T follicular helper cell (primary cell): Measurements from ENCODE around the gene MECR.

ENCODE experiments used
- DNase-seq: peaks from one replicate; pipeline ENCODE4 v3.0.0-alpha.2; 2020; ENCODE audit warnings: low read depth

The MECR gene

DNA sequence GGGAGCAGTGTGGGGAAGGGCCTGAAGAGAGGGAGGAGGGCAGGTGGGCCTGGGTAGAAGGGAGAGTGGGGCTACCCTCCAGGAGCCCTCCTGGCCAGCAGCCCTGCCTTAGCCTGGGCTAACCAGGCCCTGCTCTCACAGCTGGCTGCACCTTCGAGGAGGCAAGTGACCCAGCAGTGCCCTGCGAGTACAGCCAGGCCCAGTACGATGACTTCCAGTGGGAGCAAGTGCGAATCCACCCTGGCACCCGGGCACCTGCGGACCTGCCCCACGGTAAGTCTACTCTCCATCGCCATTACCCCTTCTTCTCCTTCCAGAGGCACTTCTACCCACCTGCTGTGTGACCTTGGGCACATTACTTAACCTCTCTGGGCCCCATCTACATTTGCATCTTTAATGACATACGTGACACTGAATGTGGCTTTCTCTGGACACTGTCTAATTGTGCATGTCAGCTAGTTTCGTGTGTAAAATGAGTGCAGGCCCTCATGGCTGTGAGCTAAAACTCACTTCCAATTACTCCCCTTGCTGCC is 24.5 kb upstream of the MECR start:
- no peak for DNase-seq

- no peak for DNase-seq
These were observed 23.6 kb upstream of the MECR start for GRCh38 chr1:29254346-29254745.

DNA sequence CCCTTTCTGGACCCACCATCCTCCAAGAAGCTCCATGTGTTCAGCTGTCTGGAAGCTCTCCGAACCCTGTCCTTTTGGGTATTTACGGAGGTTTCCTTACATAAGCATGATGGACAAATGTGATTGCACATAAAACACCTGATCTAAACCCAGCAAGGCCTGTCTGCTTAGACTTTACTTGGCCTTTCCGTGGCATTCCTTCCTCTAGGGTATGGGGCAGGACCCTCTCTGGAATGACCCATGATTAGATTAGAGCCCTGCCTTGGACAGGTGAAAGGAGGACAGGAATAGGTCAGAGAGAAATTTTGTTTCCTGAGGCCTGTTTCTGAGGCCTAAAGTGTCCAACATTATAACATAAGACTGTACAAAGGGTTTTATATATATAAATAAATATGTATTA is 22.4 kb upstream of the MECR start:
- DNase-seq = no peak

GRCh38 chr1:29251164-29252124 is 20.7 kb upstream of the MECR start:
- no peak for DNase-seq

- DNase-seq = no peak
These were observed 19.3 kb upstream of the MECR start for GRCh38 chr1:29249951-29250581.

- DNase-seq = no peak
These were observed 18.5 kb upstream of the MECR start for GRCh38 chr1:29249170-29249691.

DNA sequence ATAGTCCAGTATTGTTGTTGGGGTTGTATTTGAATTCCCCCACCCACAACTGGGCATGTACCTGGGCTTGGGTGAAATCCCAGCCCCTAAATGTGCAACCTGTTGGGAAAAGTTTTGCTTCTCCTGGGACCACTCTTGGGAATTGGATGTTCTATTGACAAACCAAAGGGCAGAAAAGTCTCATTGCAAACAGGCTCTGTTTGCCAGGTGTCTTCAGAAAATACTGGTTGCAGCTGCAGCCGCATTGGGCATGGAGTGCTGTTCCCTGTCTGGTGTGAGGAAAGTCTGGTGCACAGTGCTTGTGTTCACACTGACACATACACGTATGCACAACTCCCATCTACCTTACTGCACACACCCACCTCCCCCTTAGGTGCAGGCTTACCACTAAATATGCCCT is 17.7 kb upstream of the MECR start:
- no peak for DNase-seq

DNA sequence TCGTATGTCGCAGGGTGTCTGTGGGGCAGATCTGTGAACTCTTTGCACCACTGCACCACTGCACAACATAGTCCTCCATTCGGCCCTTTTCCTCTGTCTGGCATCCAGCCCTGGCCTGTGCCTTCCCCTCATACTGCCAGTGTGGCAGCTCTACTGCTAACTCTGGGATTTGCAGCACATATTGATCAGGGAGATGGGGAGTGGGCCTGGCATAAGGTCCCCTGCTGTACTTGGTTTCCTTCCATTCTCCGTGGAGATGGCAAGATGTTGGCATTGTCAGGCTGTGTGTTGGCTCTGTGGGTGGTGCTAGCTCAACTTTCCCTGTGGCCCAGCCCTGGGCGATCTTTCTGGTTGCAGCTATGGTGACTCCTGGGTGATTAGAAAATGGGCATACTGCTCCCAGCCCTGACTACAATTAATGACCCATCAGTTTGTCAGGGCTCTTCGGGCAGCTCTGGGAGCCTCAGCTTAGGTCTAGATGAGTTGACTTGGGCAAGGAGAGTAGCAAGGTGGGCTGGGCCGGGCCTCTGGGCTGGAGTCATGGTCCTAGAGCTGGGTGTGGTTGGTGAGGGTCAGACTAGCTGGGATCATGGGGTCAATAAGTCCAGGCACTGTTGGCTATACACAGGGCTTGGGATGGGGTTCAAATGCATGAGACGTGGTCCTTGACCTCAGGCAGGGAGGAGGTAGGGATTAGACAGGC is 17.0 kb upstream of the MECR start:
- no peak for DNase-seq

GRCh38 chr1:29247044-29247443 is 16.3 kb upstream of the MECR start:
- no peak for DNase-seq

DNA sequence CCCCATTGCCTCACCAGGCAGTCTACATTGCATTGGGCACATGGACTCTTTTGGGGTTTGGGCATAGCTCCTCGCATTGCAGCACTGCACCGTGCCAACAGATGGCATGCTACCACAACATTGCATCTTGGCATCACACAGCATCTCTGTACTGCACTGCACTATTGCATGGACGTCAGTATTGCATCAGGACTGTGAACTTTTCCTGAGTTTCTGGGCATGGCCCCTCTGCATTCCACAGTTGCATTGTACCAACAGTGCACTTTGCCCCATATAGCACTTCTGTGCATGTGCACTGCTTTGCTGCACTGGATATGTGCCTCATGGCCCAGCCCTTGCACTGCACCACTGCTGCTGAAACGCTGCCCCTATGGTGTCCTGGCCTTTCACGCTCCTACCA is 15.1 kb upstream of the MECR start:
- no peak for DNase-seq

- DNase-seq = no peak
These were observed 14.5 kb upstream of the MECR start for GRCh38 chr1:29245261-29245660.

- DNase-seq = no peak
These were observed 13.1 kb upstream of the MECR start for GRCh38 chr1:29243871-29244200.

- DNase-seq = no peak
These were observed 12.5 kb upstream of the MECR start for GRCh38 chr1:29243023-29243870.

DNA sequence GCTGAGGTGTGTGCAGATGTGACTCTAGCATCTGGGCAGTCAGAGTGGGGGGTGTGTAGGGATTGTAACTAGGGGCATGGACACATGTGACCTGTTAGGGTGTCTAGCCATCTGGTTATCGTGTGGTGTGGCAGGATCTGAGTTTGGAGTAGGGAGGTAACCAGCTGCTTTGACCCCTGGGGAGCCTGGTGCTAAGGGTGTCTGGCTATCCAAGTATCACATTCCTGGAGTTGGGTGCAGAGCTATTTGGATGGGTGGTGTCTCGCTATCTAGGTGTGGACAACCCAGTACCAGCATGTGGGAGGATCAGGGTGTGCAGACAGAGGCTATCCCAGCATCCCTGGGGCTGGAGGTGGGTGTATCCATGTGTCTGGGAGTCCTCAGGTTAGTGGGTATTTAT is 10.3 kb upstream of the MECR start:
- DNase-seq = no peak

DNA sequence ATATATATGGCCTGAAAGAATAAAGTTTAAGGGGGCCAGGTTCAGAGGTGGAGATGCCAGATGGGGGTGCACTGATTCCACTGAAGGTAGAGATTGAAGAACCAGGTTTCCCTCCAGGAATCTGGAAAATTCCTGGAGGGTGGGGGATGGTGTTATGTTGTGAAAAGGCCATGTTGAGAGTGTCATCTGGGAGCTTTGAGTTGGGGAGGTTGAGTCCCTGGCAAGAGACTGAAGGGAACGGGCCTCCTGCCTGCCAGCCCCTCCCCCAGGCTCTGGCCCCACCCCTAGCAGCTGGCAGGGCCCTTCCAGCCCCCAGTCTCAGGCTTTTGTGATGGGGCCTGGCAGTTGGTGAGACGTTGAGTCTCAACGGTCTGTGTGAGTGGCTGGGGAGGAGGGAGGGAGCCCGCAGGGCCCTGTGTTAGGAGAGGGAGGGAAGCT is 9.7 kb upstream of the MECR start:
- DNase-seq = no peak

DNA sequence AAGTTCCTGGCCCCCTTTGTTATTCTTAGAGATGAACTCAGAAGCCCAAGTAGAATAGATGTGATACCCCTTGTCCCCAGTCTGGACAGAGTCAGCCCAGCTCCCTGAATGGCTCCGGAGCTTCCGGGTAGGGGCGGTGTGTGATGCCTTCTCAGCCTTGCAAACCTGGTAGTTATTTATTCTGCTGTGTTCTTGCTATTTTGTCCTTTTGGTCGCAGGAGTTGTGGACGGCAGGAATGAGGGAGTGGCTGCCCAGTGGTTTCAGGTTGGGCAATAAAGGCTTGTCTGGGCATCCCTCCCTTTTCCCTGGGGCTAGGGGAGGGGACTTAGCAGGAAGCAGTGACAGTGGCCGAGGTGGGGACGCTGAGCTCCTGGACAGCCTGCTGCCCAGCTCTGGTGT is 8.4 kb upstream of the MECR start:
- DNase-seq = no peak

- no peak for DNase-seq
These were observed 7.9 kb upstream of the MECR start for GRCh38 chr1:29238620-29239002.

- no peak for DNase-seq
These were observed 7.3 kb upstream of the MECR start for GRCh38 chr1:29237852-29238619.

DNA sequence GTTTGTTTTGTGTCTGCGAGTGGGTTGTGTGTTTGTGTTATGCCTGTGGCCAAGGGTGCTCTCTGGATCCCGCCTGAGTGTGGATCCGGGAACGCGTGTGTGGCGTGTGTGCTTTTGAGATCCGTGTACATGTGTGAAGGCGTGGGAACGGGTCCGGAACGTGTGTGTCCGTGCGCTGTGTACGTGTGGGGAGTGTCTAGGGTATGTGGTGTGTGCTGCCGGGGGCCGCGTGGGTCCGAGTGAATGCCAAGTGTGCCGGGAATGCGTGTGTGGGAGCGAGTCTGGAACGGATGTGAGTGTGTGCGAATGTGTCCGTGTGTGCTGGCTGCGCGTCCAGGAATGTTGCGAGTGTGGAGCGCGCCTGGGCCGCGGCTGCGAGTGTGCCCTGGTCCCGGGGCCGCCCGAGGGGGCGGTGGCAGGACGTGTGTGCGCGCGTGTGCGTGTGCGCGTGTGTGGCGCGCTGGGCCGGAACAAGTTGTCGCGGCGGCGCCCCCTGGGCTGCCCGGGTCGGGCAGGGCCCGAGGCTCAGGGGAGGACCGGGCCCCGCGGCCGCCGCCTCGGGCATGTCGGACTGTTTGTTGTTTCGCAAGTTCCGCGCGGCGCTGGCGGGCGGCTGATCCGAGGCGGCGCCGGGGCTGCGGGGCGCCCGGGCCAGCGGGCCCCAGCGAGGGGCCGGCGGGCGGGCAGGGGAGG is 6.5 kb upstream of the MECR start:
- no peak for DNase-seq

- no peak for DNase-seq
These were observed 6.0 kb upstream of the MECR start for GRCh38 chr1:29236712-29237128.
